Epithelial cell of esophagus (primary cell): ENCODE data around the gene NRBF2.
"Not testable (repeated sequence)": the region's sequence is repeated elsewhere in the genome, so short reads cannot be mapped to it uniquely, and the experiment has no call there.

Experiments used
- DNase-seq: peaks from one replicate; pipeline ENCODE4 v3.0.0; 2010; ENCODE audit warnings: low read depth
- H3K4me3 ChIP-seq: 2 replicates; pipeline ENCODE4 v1.5.1; 2011; ENCODE audit warnings: mild to moderate bottlenecking, low read length, control low read depth
- TF ChIP-seq, protein P1 (sequence below): IDR thresholded peaks from 2 replicates; pipeline ENCODE4 v1.5.1; 2011; ENCODE audit warnings: low read depth, mild to moderate bottlenecking, low read length, control low read depth, inconsistent platforms; ENCODE audit not compliant: insufficient read depth; ENCODE audit errors: missing control alignments

NRBF2 gene

DNA sequence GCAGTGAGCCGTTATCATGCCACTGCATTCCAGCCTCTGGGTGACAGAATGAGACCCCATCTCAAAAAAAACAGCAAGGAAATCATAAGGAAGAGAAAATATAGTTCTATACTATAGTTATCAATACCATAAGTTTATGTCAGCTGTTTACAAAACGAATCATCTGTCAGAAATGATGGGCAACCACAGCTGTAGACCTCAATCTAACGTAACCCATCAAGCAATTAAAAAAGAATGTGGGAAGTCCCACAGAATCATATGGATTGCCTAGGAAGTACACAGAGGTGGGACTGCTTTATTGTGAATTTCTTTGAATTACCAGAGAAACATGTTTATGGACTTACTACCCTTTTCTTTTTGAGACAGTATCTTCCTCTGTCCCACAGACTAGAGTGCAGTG lies 6.9 kb downstream of the NRBF2 start:
- DNase-seq, result peak; percentile 48
- TF ChIP-seq, protein P1, sequence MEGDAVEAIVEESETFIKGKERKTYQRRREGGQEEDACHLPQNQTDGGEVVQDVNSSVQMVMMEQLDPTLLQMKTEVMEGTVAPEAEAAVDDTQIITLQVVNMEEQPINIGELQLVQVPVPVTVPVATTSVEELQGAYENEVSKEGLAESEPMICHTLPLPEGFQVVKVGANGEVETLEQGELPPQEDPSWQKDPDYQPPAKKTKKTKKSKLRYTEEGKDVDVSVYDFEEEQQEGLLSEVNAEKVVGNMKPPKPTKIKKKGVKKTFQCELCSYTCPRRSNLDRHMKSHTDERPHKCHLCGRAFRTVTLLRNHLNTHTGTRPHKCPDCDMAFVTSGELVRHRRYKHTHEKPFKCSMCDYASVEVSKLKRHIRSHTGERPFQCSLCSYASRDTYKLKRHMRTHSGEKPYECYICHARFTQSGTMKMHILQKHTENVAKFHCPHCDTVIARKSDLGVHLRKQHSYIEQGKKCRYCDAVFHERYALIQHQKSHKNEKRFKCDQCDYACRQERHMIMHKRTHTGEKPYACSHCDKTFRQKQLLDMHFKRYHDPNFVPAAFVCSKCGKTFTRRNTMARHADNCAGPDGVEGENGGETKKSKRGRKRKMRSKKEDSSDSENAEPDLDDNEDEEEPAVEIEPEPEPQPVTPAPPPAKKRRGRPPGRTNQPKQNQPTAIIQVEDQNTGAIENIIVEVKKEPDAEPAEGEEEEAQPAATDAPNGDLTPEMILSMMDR, result no peak
- H3K4me3 ChIP-seq, result no peak overlapping the region

DNA sequence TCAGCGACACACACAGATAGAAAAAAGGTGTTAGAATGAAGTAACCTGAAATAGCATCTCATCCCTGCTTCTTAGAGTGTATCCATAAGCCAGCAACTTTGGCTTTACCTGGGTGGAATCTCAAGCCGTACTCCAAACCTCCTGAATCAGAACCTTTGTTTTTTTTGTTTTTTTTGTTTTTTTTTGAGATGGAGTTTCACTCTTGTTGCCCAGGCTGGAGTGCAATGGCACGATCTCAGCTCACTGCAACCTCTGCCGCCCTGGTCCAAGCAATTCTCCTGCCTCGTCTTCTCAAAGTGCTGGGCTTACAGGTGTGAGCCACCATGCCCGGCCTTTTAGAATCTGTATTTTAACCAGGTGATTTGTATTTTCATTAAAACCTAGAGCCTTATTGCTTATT lies 9.0 kb downstream of the NRBF2 start:
- DNase-seq, result no peak
- TF ChIP-seq, protein P1, result no peak
- H3K4me3 ChIP-seq, result no peak overlapping the region

DNA sequence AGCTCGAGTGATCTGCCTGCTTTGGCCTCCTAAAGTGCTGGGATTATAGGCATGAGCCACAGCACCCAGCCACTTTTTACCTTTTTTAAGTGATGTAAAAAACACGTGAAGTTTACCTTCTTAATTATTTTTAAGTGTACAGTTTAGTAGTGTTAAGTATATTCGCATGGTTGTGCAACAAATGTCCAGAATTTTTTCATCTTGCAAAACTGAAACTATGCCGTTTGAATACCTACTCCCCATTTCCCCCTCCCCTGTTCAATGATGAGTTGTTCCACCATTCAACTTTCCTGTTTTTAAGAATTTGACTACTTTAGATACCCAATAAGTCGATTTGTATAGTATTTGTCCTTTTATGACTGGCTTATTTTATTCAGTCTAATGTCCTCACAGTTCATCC lies 10.9 kb downstream of the NRBF2 start:
- TF ChIP-seq, protein P1, result no peak
- H3K4me3 ChIP-seq, result no peak overlapping the region
- DNase-seq, result no peak

DNA sequence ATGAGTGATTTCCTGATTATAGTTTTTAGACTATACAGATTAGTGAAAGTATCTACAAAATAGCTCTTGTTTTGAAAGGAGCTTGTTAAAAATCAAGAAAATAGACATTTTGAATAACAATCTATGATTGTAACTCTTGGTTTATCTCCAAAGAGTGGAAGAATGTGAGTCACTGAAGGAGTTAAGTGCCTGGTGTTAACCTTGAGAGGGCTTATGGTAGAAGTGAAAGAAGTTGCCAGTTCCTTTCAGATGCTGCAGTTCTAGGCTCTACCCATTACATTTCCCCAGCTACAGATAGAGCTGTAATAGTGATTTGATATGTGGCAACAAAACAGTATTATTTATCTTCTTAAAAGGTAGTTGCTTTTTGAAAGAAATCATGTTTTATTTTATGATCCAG lies 12.7 kb downstream of the NRBF2 start:
- TF ChIP-seq, protein P1, result no peak
- no peak overlapping the region for H3K4me3 ChIP-seq
- DNase-seq, result no peak

DNA sequence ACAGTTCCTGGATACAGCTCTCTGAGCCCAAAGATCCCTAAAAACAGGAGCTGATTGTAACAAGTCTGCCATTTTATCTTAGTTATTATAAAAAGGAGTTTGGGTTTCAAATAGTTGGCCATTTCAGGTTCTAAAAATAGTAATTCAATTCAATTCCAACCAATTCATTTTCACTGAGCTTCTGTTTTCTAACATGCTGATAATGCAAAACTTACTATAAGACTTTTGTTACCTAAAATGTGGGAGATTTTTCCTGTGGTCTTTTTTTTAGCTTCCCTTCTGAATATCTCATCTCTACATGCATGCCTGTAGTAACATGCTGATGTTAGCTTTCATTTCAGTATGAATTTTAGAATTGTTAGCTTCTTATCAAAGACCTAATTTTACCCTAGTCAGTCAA lies 13.4 kb downstream of the NRBF2 start:
- no peak overlapping the region for H3K4me3 ChIP-seq
- TF ChIP-seq, protein P1, result no peak
- no peak for DNase-seq

DNA sequence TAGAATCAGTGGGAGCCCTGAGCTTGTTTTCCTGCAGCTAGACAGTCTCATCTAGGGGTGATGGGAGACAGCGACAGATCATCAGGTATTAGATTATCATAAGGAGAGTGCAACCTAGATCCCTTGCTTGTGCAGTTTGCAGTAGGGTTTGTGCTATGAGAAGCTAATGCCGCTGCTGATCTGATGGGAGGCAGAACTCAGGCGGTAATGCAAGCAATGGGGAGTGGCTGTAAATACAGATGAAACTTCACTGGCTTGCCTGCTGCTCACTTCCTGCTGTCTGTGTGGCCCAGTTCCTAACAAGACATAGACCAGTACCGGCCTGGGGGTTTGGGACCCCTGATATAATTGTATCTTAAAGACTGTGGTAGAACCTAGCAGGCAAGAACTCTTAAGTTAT lies 17.6 kb downstream of the NRBF2 start:
- TF ChIP-seq, protein P1, result no peak
- DNase-seq, result no peak
- H3K4me3 ChIP-seq, result no peak overlapping the region

DNA sequence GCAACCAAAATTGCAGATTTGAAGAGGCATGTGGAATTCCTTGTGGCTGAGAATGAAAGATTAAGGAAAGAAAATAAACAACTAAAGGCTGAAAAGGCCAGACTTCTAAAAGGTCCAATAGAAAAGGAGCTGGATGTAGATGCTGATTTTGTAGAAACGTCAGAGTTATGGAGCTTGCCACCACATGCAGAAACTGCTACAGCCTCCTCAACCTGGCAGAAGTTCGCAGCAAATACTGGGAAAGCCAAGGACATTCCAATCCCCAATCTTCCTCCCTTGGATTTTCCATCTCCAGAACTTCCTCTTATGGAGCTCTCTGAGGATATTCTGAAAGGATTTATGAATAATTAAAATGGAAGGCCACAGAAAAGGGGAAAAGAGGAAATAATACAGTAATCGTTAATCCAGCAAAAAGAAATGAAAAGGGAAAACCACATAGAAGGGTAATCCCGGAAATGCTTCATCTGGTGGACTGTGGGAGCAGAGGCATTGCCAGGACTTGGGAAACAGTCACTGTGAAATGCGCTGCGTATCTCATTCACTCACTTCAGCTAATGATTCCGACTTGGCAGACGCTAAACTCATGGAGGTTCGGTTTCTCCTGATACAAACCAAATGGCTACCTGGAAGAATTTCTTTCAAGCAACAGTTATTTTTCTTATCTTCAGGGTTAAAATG lies 20.9 kb downstream of the NRBF2 start:
- not testable (repeated sequence) for DNase-seq, H3K4me3 ChIP-seq
